ENCODE measurements around the gene RBX1. TPM values are rescaled to one million over a fixed set of nuclear protein-coding genes. Genes with fewer than 3 reads are reported as not detected.
A peak's percentile ranks its signal among the peaks of the same experiment; 100 is the strongest.
"Not testable (repeated sequence)": the region's sequence is repeated elsewhere in the genome, so short reads cannot be mapped to it uniquely, and the experiment has no call there.

RBX1 gene
- total and polyA plus RNA-seq, 2 experiments from 2014 or later = 31.7 to 340 TPM

DNA sequence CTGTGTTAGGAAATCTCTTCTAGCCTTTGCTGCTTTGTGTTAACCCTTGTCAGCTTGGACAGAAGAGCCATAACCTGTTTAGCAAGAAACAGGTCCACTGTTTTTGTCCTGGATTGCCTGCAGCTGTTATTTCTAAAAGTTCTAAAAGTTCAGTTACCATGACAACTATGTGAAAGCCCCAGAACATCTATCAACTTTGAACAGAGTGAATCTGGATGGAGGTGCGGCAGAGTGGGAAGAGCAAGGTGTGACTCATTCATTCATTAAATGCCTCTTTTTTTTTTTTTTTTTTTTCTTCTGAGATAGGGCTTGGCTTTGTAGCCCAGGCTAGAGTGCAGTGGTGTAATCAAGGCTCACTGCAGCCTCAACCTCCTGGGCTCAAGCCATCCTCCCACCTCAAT lies 50.5 kb downstream of the RBX1 start:
- TF ChIP-seq POLR2AphosphoS5 (IDR thresholded peaks at IDR 0.05; ENCODE audit: low read depth) (no peak), EZH2phosphoT487 (IDR thresholded peaks at IDR 0.05; ENCODE audit: unreplicated experiment) (no peak), NANOG (IDR thresholded peaks at IDR 0.05; ENCODE audit: borderline replicate concordance) (no peak), EZH2 (IDR thresholded peaks at IDR 0.05; ENCODE audit: low read depth, unreplicated experiment) (no peak), ZNF114 (CRISPR knock-in tag; IDR thresholded peaks at IDR 0.05) (no peak), CREB1 (CRISPR knock-in tag; IDR thresholded peaks at IDR 0.05; ENCODE audit: low read depth) (no peak)
- TF ChIP-seq, protein P1, sequence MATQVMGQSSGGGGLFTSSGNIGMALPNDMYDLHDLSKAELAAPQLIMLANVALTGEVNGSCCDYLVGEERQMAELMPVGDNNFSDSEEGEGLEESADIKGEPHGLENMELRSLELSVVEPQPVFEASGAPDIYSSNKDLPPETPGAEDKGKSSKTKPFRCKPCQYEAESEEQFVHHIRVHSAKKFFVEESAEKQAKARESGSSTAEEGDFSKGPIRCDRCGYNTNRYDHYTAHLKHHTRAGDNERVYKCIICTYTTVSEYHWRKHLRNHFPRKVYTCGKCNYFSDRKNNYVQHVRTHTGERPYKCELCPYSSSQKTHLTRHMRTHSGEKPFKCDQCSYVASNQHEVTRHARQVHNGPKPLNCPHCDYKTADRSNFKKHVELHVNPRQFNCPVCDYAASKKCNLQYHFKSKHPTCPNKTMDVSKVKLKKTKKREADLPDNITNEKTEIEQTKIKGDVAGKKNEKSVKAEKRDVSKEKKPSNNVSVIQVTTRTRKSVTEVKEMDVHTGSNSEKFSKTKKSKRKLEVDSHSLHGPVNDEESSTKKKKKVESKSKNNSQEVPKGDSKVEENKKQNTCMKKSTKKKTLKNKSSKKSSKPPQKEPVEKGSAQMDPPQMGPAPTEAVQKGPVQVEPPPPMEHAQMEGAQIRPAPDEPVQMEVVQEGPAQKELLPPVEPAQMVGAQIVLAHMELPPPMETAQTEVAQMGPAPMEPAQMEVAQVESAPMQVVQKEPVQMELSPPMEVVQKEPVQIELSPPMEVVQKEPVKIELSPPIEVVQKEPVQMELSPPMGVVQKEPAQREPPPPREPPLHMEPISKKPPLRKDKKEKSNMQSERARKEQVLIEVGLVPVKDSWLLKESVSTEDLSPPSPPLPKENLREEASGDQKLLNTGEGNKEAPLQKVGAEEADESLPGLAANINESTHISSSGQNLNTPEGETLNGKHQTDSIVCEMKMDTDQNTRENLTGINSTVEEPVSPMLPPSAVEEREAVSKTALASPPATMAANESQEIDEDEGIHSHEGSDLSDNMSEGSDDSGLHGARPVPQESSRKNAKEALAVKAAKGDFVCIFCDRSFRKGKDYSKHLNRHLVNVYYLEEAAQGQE (IDR thresholded peaks at IDR 0.05; ENCODE audit: unreplicated experiment) = no peak
- TF ChIP-seq, protein P2, sequence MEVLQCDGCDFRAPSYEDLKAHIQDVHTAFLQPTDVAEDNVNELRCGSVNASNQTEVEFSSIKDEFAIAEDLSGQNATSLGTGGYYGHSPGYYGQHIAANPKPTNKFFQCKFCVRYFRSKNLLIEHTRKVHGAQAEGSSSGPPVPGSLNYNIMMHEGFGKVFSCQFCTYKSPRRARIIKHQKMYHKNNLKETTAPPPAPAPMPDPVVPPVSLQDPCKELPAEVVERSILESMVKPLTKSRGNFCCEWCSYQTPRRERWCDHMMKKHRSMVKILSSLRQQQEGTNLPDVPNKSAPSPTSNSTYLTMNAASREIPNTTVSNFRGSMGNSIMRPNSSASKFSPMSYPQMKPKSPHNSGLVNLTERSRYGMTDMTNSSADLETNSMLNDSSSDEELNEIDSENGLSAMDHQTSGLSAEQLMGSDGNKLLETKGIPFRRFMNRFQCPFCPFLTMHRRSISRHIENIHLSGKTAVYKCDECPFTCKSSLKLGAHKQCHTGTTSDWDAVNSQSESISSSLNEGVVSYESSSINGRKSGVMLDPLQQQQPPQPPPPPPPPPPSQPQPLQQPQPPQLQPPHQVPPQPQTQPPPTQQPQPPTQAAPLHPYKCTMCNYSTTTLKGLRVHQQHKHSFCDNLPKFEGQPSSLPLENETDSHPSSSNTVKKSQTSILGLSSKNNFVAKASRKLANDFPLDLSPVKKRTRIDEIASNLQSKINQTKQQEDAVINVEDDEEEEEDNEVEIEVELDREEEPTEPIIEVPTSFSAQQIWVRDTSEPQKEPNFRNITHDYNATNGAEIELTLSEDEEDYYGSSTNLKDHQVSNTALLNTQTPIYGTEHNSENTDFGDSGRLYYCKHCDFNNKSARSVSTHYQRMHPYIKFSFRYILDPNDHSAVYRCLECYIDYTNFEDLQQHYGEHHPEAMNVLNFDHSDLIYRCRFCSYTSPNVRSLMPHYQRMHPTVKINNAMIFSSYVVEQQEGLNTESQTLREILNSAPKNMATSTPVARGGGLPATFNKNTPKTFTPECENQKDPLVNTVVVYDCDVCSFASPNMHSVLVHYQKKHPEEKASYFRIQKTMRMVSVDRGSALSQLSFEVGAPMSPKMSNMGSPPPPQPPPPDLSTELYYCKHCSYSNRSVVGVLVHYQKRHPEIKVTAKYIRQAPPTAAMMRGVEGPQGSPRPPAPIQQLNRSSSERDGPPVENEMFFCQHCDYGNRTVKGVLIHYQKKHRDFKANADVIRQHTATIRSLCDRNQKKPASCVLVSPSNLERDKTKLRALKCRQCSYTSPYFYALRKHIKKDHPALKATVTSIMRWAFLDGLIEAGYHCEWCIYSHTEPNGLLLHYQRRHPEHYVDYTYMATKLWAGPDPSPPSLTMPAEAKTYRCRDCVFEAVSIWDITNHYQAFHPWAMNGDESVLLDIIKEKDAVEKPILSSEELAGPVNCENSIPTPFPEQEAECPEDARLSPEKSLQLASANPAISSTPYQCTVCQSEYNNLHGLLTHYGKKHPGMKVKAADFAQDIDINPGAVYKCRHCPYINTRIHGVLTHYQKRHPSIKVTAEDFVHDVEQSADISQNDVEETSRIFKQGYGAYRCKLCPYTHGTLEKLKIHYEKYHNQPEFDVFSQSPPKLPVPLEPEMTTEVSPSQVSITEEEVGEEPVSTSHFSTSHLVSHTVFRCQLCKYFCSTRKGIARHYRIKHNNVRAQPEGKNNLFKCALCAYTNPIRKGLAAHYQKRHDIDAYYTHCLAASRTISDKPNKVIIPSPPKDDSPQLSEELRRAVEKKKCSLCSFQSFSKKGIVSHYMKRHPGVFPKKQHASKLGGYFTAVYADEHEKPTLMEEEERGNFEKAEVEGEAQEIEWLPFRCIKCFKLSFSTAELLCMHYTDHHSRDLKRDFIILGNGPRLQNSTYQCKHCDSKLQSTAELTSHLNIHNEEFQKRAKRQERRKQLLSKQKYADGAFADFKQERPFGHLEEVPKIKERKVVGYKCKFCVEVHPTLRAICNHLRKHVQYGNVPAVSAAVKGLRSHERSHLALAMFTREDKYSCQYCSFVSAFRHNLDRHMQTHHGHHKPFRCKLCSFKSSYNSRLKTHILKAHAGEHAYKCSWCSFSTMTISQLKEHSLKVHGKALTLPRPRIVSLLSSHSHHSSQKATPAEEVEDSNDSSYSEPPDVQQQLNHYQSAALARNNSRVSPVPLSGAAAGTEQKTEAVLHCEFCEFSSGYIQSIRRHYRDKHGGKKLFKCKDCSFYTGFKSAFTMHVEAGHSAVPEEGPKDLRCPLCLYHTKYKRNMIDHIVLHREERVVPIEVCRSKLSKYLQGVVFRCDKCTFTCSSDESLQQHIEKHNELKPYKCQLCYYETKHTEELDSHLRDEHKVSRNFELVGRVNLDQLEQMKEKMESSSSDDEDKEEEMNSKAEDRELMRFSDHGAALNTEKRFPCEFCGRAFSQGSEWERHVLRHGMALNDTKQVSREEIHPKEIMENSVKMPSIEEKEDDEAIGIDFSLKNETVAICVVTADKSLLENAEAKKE (CRISPR knock-in tag; IDR thresholded peaks at IDR 0.05) = no peak
- TF ChIP-seq, protein P3, sequence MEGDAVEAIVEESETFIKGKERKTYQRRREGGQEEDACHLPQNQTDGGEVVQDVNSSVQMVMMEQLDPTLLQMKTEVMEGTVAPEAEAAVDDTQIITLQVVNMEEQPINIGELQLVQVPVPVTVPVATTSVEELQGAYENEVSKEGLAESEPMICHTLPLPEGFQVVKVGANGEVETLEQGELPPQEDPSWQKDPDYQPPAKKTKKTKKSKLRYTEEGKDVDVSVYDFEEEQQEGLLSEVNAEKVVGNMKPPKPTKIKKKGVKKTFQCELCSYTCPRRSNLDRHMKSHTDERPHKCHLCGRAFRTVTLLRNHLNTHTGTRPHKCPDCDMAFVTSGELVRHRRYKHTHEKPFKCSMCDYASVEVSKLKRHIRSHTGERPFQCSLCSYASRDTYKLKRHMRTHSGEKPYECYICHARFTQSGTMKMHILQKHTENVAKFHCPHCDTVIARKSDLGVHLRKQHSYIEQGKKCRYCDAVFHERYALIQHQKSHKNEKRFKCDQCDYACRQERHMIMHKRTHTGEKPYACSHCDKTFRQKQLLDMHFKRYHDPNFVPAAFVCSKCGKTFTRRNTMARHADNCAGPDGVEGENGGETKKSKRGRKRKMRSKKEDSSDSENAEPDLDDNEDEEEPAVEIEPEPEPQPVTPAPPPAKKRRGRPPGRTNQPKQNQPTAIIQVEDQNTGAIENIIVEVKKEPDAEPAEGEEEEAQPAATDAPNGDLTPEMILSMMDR (conservative IDR thresholded peaks at IDR 0.05; ENCODE audit: low read depth in 2 of 2) = no peak
- TF ChIP-seq, protein P4, sequence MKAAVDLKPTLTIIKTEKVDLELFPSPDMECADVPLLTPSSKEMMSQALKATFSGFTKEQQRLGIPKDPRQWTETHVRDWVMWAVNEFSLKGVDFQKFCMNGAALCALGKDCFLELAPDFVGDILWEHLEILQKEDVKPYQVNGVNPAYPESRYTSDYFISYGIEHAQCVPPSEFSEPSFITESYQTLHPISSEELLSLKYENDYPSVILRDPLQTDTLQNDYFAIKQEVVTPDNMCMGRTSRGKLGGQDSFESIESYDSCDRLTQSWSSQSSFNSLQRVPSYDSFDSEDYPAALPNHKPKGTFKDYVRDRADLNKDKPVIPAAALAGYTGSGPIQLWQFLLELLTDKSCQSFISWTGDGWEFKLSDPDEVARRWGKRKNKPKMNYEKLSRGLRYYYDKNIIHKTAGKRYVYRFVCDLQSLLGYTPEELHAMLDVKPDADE (IDR thresholded peaks at IDR 0.05) = no peak
- no peak overlapping the region for H3K4me2 ChIP-seq
- H4K20me1 ChIP-seq (replicated peaks; ENCODE audit: insufficient read depth) = no peaks in the 10 kb centered on the region
- H3K79me2 ChIP-seq (replicated peaks; ENCODE audit: insufficient read depth) = no peaks in the 10 kb centered on the region
- ATAC-seq (peak; percentile 35; the same call in 2 of the 3 replicates), DNase-seq (ENCODE audit: low spot score) (no peak)
- H3K36me3 Mint-ChIP-seq (ENCODE audit: low read depth) = no peaks in the 10 kb centered on the region
- no peak overlapping the region for H3K27ac ChIP-seq (ENCODE audit: low read depth)
- H3F3A ChIP-seq (replicated peaks; ENCODE audit: low read depth) = no peaks in the 10 kb centered on the region
- H3K9me2 ChIP-seq (ENCODE audit: insufficient read depth) = no peaks in the 10 kb centered on the region
- H3K4me3 Mint-ChIP-seq = no peak overlapping the region
- no peaks in the 10 kb centered on the region for H3K36me3 ChIP-seq (ENCODE audit: insufficient read depth)
- H2AFZ ChIP-seq = no peak overlapping the region
- no peak overlapping the region for H3K27ac Mint-ChIP-seq
- H3K27me3 ChIP-seq (ENCODE audit: insufficient read depth) = no peaks in the 10 kb centered on the region
- peaks cover 6% of the 10 kb centered on the region for H3K27me3 Mint-ChIP-seq (ENCODE audit: insufficient read depth, low read depth, poor library complexity)
- H3K4me1 ChIP-seq (ENCODE audit: insufficient read depth) = peaks cover 5% of the 10 kb centered on the region; the same call in 1 of the 2 replicates
- H3K4me3 ChIP-seq = no peak overlapping the region
- peaks cover 3% of the 10 kb centered on the region; the same call in 1 of the 3 replicates for H3K9me3 Mint-ChIP-seq
- peaks cover 4% of the 10 kb centered on the region; the same call in 2 of the 3 replicates for H3K4me1 Mint-ChIP-seq

DNA sequence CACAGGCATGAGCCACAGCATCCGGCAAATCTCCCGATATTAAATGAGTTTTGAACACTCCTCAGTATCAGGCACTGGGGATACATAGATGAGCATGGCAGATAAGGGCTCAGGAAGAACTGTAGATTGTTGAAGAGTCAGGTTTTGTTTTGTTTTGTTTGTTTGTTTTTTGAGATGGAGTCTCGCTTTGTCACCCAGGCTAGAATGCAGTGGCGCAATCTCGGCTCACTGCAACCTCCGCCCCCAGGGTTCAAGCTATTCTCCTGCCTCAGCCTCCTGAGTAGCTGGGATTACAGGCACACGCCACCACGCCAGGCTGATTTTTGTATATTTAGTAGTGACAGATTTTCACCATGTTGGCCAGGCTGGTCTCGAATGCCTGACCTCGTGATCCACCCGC lies 51.2 kb downstream of the RBX1 start:
- H3K36me3 ChIP-seq (ENCODE audit: insufficient read depth); H3K9me2 ChIP-seq (ENCODE audit: insufficient read depth); H3K27me3 Mint-ChIP-seq (ENCODE audit: insufficient read depth, low read depth, poor library complexity); H3K4me1 ChIP-seq (ENCODE audit: insufficient read depth); H3K4me3 ChIP-seq; H3K79me2 ChIP-seq (replicated peaks; ENCODE audit: insufficient read depth); H3K4me3 Mint-ChIP-seq; H4K20me1 ChIP-seq (replicated peaks; ENCODE audit: insufficient read depth); DNase-seq (ENCODE audit: low spot score); H3K27me3 ChIP-seq (ENCODE audit: insufficient read depth); H3K36me3 Mint-ChIP-seq (ENCODE audit: low read depth); H3K4me1 Mint-ChIP-seq; H3K4me2 ChIP-seq; H3K27ac ChIP-seq (ENCODE audit: low read depth); H3K27ac Mint-ChIP-seq; H3F3A ChIP-seq (replicated peaks; ENCODE audit: low read depth); ATAC-seq; H3K9me3 Mint-ChIP-seq: not testable (repeated sequence)
- H2AFZ ChIP-seq = peak overlapping the region; percentile 45; the same call in 1 of the 2 replicates
